Retinal pigment epithelial cell (primary cell): ENCODE results near the gene KCNC2.

Experiments
- DNase-seq: peaks from one replicate; pipeline ENCODE4 v3.0.0-alpha.2; 2010; ENCODE audit warnings: low read depth
- H3K4me3 ChIP-seq: 2 replicates; pipeline ENCODE4 v1.5.1; 2011; ENCODE audit warnings: mild to moderate bottlenecking, low read length, control low read depth, moderate library complexity
- CTCF ChIP-seq: conservative IDR thresholded peaks from 2 replicates; pipeline ENCODE4 v1.5.1; 2011; ENCODE audit warnings: low read depth, low read length, control low read depth, inconsistent platforms

The KCNC2 gene

GRCh38 chr12:75209812-75210138 lies at the start of gene KCNC2:
Gene KCNC2, minus strand, starts transcription at chr12:75209839.
- DNase-seq, result no peak
- no peak for TF ChIP-seq CTCF
- H3K4me3 ChIP-seq, result peak within 1 kb of the TSS; percentile 32

- no peak for TF ChIP-seq CTCF
- DNase-seq, result no peak
- no peak overlapping the region for H3K4me3 ChIP-seq
Measured at GRCh38 chr12:75259143-75259542, 49.5 kb upstream of the KCNC2 start.

- H3K4me3 ChIP-seq, result no peak overlapping the region
- TF ChIP-seq CTCF, result no peak
- no peak for DNase-seq
Measured at GRCh38 chr12:75257510-75257909, 47.9 kb upstream of the KCNC2 start.

DNA sequence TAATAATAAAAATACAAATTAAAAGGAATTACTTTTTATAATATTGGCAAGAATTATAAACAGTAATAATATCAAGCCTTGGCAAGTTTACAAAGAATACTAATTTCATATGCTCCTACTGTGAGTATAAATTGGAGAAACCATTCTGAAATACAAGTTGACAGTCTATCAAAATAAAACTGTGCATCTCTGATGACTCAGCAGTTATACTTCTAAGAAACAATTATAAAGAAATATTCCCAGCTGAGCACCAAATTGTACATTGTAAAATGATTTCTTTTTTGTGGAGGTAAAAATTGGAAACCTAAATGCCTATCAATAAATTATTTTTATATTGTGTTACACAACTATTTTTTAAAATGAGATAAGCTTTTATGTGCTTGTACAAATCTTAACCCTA lies 35.5 kb upstream of the KCNC2 start:
- no peak overlapping the region for H3K4me3 ChIP-seq
- no peak for DNase-seq
- TF ChIP-seq CTCF, result no peak

- H3K4me3 ChIP-seq, result no peak overlapping the region
- no peak for TF ChIP-seq CTCF
- DNase-seq, result no peak
Measured at GRCh38 chr12:75239987-75240386, 30.3 kb upstream of the KCNC2 start.

DNA sequence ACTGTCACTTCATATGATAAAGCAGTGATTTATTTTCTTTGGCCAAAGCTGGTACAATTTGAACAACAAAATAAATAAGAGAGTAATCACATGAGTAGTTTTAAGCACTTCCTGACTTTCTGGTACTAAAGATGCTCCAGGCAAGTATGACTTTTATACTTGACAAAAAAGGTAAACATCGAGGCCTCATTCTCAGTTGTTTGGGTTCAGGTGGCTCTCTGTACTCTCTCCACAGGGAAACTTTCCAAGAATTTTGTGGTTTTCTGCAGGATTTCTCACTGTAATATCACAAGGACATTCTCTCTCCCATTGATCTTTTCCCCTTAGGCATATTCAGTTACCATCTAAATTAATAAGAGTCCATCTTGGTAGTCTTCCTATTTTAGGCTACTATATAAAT lies 26.6 kb upstream of the KCNC2 start:
- H3K4me3 ChIP-seq, result no peak overlapping the region
- no peak for TF ChIP-seq CTCF
- no peak for DNase-seq

GRCh38 chr12:75227132-75227531 lies 17.5 kb upstream of the KCNC2 start:
- DNase-seq, result no peak
- H3K4me3 ChIP-seq, result no peak overlapping the region
- TF ChIP-seq CTCF, result no peak
